Caco-2 (cell line): ENCODE results near the gene IFNA2. TPM values are rescaled to one million over a fixed set of nuclear protein-coding genes. Genes with fewer than 3 reads are reported as not detected.
"Not testable (repeated sequence)": the region's sequence is repeated elsewhere in the genome, so short reads cannot be mapped to it uniquely, and the experiment has no call there.

Source experiments
- BruUV-seq: library from RNA; stranded (reverse); fragments of 400-500 nt; replicated peaks from 2 replicates; lab custom pipeline; 2021; lab: Mats Ljungman, UMichigan
- CTCF ChIA-PET: fragments of 300-600 bp; sonication (Branson Sonifier 250); formaldehyde crosslinking; loops from one replicate; lab custom pipeline; 2022; ENCODE audit warnings: antibody characterized with exemption; lab: Charles Lee
- POLR2A ChIA-PET: fragments of 300-600 bp; sonication (Branson Sonifier 250); formaldehyde crosslinking; loops from one replicate; lab custom pipeline; 2022; ENCODE audit warnings: antibody characterized with exemption; lab: Charles Lee
- DNase-seq, 2 experiments: peaks; one replicate each; pipeline versions ENCODE4 v3.0.0 to v3.0.0-alpha.2; 2020 to 2022
- H3K27me3 ChIP-seq: replicated peaks from 2 replicates; pipeline ENCODE4 v1.6.0; 2011; ENCODE audit warnings: low read length; ENCODE audit not compliant: control insufficient read depth, insufficient read depth
- H3K36me3 ChIP-seq: 2 replicates; pipeline ENCODE4 v1.5.1; 2011; ENCODE audit warnings: low read length; ENCODE audit not compliant: control insufficient read depth, insufficient read depth
- H3K4me1 ChIP-seq: fragments of 250-450 bp; sonication (Bioruptor Pico); 2 replicates; pipeline ENCODE4 v1.5.1; 2020; ENCODE audit warnings: mild to moderate bottlenecking
- H3K4me3 ChIP-seq: 2 replicates; pipeline ENCODE4 v1.5.1; 2011; ENCODE audit warnings: low read depth, mild to moderate bottlenecking, control low read depth, low read length
- H3K9me3 ChIP-seq: fragments of 250-450 bp; sonication (Bioruptor Pico); 2 replicates; pipeline ENCODE4 v1.5.1; 2020; ENCODE audit warnings: mild to moderate bottlenecking, moderate library complexity
- H3K27ac Mint-ChIP-seq: one replicate; pipeline ENCODE4 v1.8.0; 2022; ENCODE audit warnings: mixed read lengths; ENCODE audit not compliant: unreplicated experiment
- H3K27me3 Mint-ChIP-seq: one replicate; pipeline ENCODE4 v1.8.0; 2022; ENCODE audit warnings: mixed read lengths; ENCODE audit not compliant: insufficient read depth, unreplicated experiment
- H3K36me3 Mint-ChIP-seq: one replicate; pipeline ENCODE4 v1.8.0; 2022; ENCODE audit warnings: mild to moderate bottlenecking, mixed read lengths; ENCODE audit not compliant: insufficient read depth, unreplicated experiment
- H3K4me1 Mint-ChIP-seq: one replicate; pipeline ENCODE4 v1.8.0; 2022; ENCODE audit warnings: low read depth, mixed read lengths; ENCODE audit not compliant: unreplicated experiment
- H3K4me3 Mint-ChIP-seq: one replicate; pipeline ENCODE4 v1.8.0; 2022; ENCODE audit warnings: mild to moderate bottlenecking, moderate library complexity, mixed read lengths; ENCODE audit not compliant: unreplicated experiment
- H3K9me3 Mint-ChIP-seq: one replicate; pipeline ENCODE4 v1.8.0; 2022; ENCODE audit warnings: mixed read lengths; ENCODE audit not compliant: unreplicated experiment
- intact Hi-C: fragments of 100-400 bp; cut with micrococcal nuclease; formaldehyde crosslinking; loops from one replicate; pipeline ENCODE4 v1.10.0; 2022; ENCODE audit not compliant: unreplicated experiment
- total RNA-seq: library from RNA; stranded (reverse); gene quantifications from 2 replicates; pipeline ENCODE4 v1.2.3, GENCODE V29; 2022
- TF ChIP-seq, protein P1 (sequence below), 2 experiments: fragments of 200-600 bp in 1 of 2; IDR thresholded peaks; 1 replicate in 1 of 2; 2 replicates in 1 of 2; pipeline versions ENCODE4 v1.5.1 to v1.8.0; 2011 to 2022; ENCODE audit warnings: antibody characterized with exemption in 1 of 2, control low read depth in 1 of 2, inconsistent platforms in 1 of 2, low read depth in 1 of 2, low read length in 1 of 2, mild to moderate bottlenecking in 1 of 2, moderate library complexity in 1 of 2; ENCODE audit not compliant: insufficient read depth in 1 of 2, severe bottlenecking in 1 of 2, unreplicated experiment in 1 of 2

Gene IFNA2
- total RNA-seq, 1 experiment from 2014 or later, result not detected

DNA sequence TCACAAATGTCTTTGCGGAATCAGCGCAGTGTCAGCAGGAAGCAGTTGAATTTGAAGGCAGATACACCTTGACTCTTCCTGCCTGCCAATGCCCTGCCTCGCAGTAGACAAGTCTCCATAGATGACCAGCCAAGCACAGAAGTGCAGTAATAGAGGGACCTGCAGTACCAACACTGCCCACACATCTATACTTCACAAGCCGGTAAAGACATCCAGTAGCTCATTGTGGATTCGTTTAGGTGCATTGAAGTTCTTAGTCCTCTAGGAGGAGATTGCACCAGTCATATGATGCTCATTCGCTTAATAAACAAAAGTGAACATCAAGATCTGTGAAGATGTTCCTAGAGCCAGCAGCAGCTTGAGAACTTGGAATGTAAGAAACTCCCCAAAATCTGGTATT, 7.1 kb upstream of the IFNA2 start:
- POLR2A ChIA-PET, result interaction anchor here (0.5 kb wide), 1 partner anchor 439 kb away, joined by 3 read pairs; no protein-coding TSS in a partner anchor
- Histone ChIP-seq H3K27me3 (no peaks in the 10 kb centered on the region), H3K4me1 (no peaks in the 10 kb centered on the region), H3K36me3 (no peaks in the 10 kb centered on the region), H3K4me3 (no peak overlapping the region), H3K9me3 (no peaks in the 10 kb centered on the region)
- Mint-ChIP-seq H3K27me3 (peaks cover 16% of the 10 kb centered on the region), H3K27ac (no peak overlapping the region), H3K36me3 (no peaks in the 10 kb centered on the region), H3K4me3 (no peak overlapping the region), H3K9me3 (no peaks in the 10 kb centered on the region), H3K4me1 (no peaks in the 10 kb centered on the region)
- CTCF ChIA-PET, result interaction anchor here (0.8 to 3.2 kb wide), 8 partner anchors 42 to 396 kb away, joined by 3 to 15 read pairs (median 5); partner anchors contain the start of gene KLHL9
- peak in 1 of 2 experiments; percentile 46 for DNase-seq
- intact Hi-C loops, result loop anchor here (1.0 to 10.0 kb wide), 2 partner anchors 66 to 197 kb away; no protein-coding TSS in a partner anchor
- BruUV-seq, result no TSS peak
- TF ChIP-seq, protein P1, sequence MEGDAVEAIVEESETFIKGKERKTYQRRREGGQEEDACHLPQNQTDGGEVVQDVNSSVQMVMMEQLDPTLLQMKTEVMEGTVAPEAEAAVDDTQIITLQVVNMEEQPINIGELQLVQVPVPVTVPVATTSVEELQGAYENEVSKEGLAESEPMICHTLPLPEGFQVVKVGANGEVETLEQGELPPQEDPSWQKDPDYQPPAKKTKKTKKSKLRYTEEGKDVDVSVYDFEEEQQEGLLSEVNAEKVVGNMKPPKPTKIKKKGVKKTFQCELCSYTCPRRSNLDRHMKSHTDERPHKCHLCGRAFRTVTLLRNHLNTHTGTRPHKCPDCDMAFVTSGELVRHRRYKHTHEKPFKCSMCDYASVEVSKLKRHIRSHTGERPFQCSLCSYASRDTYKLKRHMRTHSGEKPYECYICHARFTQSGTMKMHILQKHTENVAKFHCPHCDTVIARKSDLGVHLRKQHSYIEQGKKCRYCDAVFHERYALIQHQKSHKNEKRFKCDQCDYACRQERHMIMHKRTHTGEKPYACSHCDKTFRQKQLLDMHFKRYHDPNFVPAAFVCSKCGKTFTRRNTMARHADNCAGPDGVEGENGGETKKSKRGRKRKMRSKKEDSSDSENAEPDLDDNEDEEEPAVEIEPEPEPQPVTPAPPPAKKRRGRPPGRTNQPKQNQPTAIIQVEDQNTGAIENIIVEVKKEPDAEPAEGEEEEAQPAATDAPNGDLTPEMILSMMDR (IDR thresholded peaks at IDR 0.05; ENCODE audit: insufficient read depth in 1 of 2, low read depth in 1 of 2, low read length in 1 of 2, severe bottlenecking in 1 of 2, unreplicated experiment in 1 of 2), result peak; percentile 26 to 38

DNA sequence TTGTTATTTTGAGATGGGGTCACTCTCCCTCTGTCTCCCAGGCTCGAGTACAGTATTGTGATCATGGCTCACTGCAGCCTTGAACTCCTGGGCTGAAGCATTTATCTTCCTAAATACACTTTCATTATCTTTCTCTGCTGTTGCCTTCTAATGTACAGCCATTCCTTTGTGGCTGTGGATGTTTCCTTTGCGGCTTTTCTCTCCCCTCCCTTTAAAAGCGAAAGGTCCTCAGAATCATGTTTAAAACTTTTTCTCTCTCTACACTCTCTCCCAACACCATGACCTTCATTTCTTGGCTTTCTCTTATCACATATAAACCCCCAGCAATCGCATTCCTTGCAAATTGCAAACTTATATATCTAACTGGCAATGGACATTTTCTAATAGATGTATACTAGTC, 1.6 kb downstream of the IFNA2 start:
- no peaks in the 10 kb centered on the region for H3K36me3 ChIP-seq
- Mint-ChIP-seq H3K4me3 (no peak overlapping the region), H3K27me3 (peaks cover 17% of the 10 kb centered on the region), H3K4me1 (no peaks in the 10 kb centered on the region), H3K27ac (no peak overlapping the region), H3K9me3 (no peaks in the 10 kb centered on the region), H3K36me3 (no peaks in the 10 kb centered on the region)
- ChIA-PET POLR2A (no interaction called here), CTCF (no interaction called here)
- TF ChIP-seq, protein P1 (IDR thresholded peaks at IDR 0.05; ENCODE audit: insufficient read depth in 1 of 2, low read depth in 1 of 2, low read length in 1 of 2, severe bottlenecking in 1 of 2, unreplicated experiment in 1 of 2), result no peak
- no peaks in the 10 kb centered on the region for H3K4me1 ChIP-seq
- DNase-seq, result no peak
- no peaks in the 10 kb centered on the region for H3K9me3 ChIP-seq
- H3K4me3 ChIP-seq, result no peak overlapping the region
- H3K27me3 ChIP-seq, result no peaks in the 10 kb centered on the region
- intact Hi-C loops, result no loop called here
- no TSS peak for BruUV-seq

DNA sequence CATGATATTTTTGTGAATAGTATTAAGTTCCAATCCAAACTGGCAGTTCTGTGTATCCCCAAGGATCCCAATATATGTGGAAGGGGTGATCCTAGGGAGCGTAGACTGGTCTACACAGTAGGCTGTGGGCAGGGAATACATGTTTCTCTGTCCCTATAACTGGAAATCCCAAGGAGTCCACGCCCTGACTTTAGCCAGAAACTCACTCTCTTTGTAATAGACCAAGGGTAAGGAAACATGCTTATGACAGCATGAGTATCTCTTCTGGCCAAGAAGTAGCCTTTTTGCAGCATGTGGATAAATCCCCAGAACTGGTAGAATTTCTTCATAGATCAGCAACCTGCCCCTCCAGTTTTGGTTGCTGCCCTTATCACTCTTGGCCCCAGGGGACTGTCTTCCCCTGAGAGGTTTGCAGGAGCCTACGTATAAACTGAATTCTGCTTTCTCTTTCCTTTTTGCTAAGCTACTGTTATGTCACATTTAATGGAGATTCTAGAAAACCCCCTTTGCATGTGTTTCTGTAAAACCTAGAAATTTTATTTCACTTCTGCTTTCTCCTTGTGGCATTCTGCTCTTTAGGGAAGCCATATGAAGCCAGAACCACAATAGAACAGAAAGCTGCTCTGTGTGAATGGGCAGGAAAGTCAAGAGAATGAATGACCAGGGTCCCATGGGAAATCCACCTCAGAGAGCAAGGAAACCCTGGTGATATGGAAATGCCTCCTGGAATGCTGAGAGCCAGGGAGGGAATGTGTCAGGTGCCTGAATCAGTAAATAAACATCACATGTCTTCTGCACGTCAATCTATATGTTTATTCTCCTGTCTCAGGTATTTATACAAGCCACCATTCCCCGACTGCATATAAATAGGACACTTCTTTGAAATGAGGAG, 3.5 kb downstream of the IFNA2 start:
- Histone ChIP-seq H3K27me3 (no peaks in the 10 kb centered on the region), H3K9me3 (no peaks in the 10 kb centered on the region), H3K36me3 (no peaks in the 10 kb centered on the region), H3K4me3 (no peak overlapping the region), H3K4me1 (no peaks in the 10 kb centered on the region)
- CTCF ChIA-PET, result no interaction called here
- Mint-ChIP-seq H3K4me1 (no peaks in the 10 kb centered on the region), H3K27ac (no peak overlapping the region), H3K4me3 (no peak overlapping the region), H3K27me3 (peaks cover 11% of the 10 kb centered on the region), H3K9me3 (no peaks in the 10 kb centered on the region), H3K36me3 (no peaks in the 10 kb centered on the region)
- intact Hi-C loops, result no loop called here
- BruUV-seq, result no TSS peak
- TF ChIP-seq, protein P1 (IDR thresholded peaks at IDR 0.05; ENCODE audit: insufficient read depth in 1 of 2, low read depth in 1 of 2, low read length in 1 of 2, severe bottlenecking in 1 of 2, unreplicated experiment in 1 of 2), result no peak
- DNase-seq, result peak in 1 of 2 experiments; percentile 20
- POLR2A ChIA-PET, result no interaction called here

DNA sequence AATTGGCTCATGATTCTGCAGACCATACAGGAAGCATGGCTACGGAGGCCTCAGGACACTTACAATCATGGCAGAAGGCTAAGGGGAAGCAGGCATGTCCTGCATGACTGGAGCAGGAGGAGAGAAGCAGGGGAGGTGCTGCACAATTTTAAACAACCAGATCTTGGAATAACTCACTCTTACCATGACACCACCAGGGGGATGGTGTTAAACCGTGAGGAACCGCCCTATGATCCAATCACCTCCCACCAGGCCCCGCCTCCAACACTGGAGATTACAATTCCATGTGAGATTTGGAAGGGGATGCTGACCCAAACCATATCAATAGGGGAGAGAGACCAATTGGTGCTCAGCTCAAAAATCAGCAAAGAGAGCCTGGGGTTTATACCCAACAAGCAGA, 13.7 kb downstream of the IFNA2 start:
- H3K27me3 ChIP-seq, DNase-seq, H3K27ac Mint-ChIP-seq, CTCF ChIA-PET, H3K4me1 ChIP-seq, H3K9me3 Mint-ChIP-seq, BruUV-seq, intact Hi-C loops, H3K4me3 Mint-ChIP-seq, H3K36me3 ChIP-seq, H3K4me1 Mint-ChIP-seq, POLR2A ChIA-PET, H3K27me3 Mint-ChIP-seq, H3K9me3 ChIP-seq, H3K4me3 ChIP-seq, H3K36me3 Mint-ChIP-seq: not testable (repeated sequence)
